Common myeloid progenitor, CD34-positive (primary cell): Measurements from ENCODE around the gene SMIM5.
A peak's percentile ranks its signal among the peaks of the same experiment; 100 is the strongest.

Experiments used
- CTCF ChIA-PET: fragments of 350-600 bp; sonication (Branson Sonifier 250); formaldehyde crosslinking; loops from one replicate; lab custom pipeline; 2021; ENCODE audit warnings: antibody characterized with exemption; lab: Charles Lee
- POLR2A ChIA-PET: fragments of 350-600 bp; sonication (Branson Sonifier 250); formaldehyde crosslinking; loops from one replicate; lab custom pipeline; 2021; ENCODE audit warnings: antibody characterized with exemption; lab: Charles Lee
- DNase-seq, 3 donors: peaks; one replicate each; pipeline versions ENCODE4 v3.0.0 to v3.0.0-alpha.2; 2013
- H3K27ac ChIP-seq, 2 experiments: 1 replicate in 1 of 2; 2 replicates in 1 of 2; pipeline ENCODE4 v1.7.0; 2013; ENCODE audit warnings: inconsistent platforms in 2 of 2, low read length in 2 of 2, mild to moderate bottlenecking in 2 of 2, low read depth in 1 of 2, moderate library complexity in 1 of 2; ENCODE audit not compliant: severe bottlenecking in 2 of 2, insufficient read depth in 1 of 2, poor library complexity in 1 of 2
- H3K27me3 ChIP-seq, 5 experiments: replicated peaks in 2 of 5; 1 replicate in 3 of 5; 2 replicates in 2 of 5; pipeline versions ENCODE4 v1.6.1 to v1.7.0; 2013; ENCODE audit warnings: low read length in 4 of 5, mild to moderate bottlenecking in 2 of 5, moderate library complexity in 2 of 5, inconsistent platforms in 1 of 5; ENCODE audit not compliant: insufficient read depth in 5 of 5, control insufficient read depth in 4 of 5
- H3K36me3 ChIP-seq, 4 experiments: 1 replicate in 2 of 4; 2 replicates in 2 of 4; pipeline versions ENCODE4 v1.6.1 to v1.7.0; 2013; ENCODE audit warnings: low read length in 3 of 4, control low read depth in 1 of 4, mild to moderate bottlenecking in 1 of 4; ENCODE audit not compliant: control insufficient read depth in 4 of 4, insufficient read depth in 4 of 4
- H3K4me1 ChIP-seq, 4 experiments: 1 replicate in 3 of 4; 2 replicates in 1 of 4; pipeline versions ENCODE4 v1.6.1 to v1.7.1; 2013; ENCODE audit warnings: low read length in 3 of 4, mild to moderate bottlenecking in 3 of 4, control low read depth in 1 of 4, inconsistent platforms in 1 of 4, moderate library complexity in 1 of 4; ENCODE audit not compliant: control insufficient read depth in 4 of 4, insufficient read depth in 4 of 4; ENCODE audit errors: control extremely low read depth in 1 of 4
- H3K4me3 ChIP-seq, 7 experiments: 1 replicate in 4 of 7; 2 replicates in 3 of 7; pipeline versions ENCODE4 v1.5.1 to v1.7.0; 2013; ENCODE audit warnings: mild to moderate bottlenecking in 7 of 7, low read length in 6 of 7, moderate library complexity in 6 of 7, inconsistent platforms in 2 of 7, low read depth in 2 of 7, control low read depth in 1 of 7; ENCODE audit not compliant: insufficient read depth in 4 of 7, control insufficient read depth in 1 of 7; ENCODE audit errors: extremely low read depth in 1 of 7
- H3K9me3 ChIP-seq, 5 experiments: 1 replicate in 4 of 5; 2 replicates in 1 of 5; pipeline versions ENCODE4 v1.6.1 to v1.7.1; 2013; ENCODE audit warnings: low read length in 4 of 5, mild to moderate bottlenecking in 2 of 5, inconsistent platforms in 1 of 5, low read depth in 1 of 5, moderate library complexity in 1 of 5; ENCODE audit not compliant: control insufficient read depth in 4 of 5, insufficient read depth in 2 of 5; ENCODE audit errors: control extremely low read depth in 1 of 5
- WGBS: methylation state at CpG from one replicate; pipeline ENCODE4 v1.1.5; 2013; ENCODE audit not compliant: insufficient coverage; 5-methylcytosine and 5-hydroxymethylcytosine counted together

SMIM5 gene

DNA sequence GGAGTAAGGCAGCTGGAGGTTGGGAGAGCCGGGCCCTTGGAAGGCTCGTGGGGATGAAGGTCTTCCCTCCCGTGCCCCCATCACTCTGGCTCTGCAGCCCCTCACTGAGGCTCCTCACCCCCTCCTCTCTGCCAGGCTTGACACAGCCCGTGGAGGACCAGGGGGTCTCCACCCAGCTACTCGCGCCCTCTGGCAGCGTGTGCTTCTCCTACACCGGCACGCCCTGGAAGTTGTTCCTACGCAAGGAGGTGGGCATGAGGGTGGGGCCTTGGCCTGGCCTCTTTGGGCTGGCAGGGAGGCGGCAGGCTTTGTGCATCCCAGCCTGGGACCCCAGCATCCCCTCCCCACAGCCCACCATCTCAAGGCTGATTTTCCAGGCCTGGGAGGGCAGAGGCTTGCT is 15.6 kb upstream of the SMIM5 start:
- no peak overlapping the region for H3K27ac ChIP-seq
- CTCF ChIA-PET: interaction anchor here (0.8 to 2.8 kb wide), 4 partner anchors 16 to 136 kb away, joined by 3 to 19 read pairs (median 4); partner anchors contain the start of genes ITGB4 and SMIM5
- no peak for DNase-seq
- no peaks in the 10 kb centered on the region for H3K4me1 ChIP-seq
- POLR2A ChIA-PET: interaction anchor here (0.6 kb wide), 1 partner anchor 66 kb away, joined by 4 read pairs; no protein-coding TSS in a partner anchor
- 100% methylated on average over 3 of the region's 11 CpGs for WGBS
- no peak overlapping the region for H3K4me3 ChIP-seq
- no peaks in the 10 kb centered on the region for H3K9me3 ChIP-seq
- H3K27me3 ChIP-seq: no peaks in the 10 kb centered on the region
- H3K36me3 ChIP-seq: peaks cover 4 to 98% (median 75%) of the 10 kb centered on the region in 4 experiments

DNA sequence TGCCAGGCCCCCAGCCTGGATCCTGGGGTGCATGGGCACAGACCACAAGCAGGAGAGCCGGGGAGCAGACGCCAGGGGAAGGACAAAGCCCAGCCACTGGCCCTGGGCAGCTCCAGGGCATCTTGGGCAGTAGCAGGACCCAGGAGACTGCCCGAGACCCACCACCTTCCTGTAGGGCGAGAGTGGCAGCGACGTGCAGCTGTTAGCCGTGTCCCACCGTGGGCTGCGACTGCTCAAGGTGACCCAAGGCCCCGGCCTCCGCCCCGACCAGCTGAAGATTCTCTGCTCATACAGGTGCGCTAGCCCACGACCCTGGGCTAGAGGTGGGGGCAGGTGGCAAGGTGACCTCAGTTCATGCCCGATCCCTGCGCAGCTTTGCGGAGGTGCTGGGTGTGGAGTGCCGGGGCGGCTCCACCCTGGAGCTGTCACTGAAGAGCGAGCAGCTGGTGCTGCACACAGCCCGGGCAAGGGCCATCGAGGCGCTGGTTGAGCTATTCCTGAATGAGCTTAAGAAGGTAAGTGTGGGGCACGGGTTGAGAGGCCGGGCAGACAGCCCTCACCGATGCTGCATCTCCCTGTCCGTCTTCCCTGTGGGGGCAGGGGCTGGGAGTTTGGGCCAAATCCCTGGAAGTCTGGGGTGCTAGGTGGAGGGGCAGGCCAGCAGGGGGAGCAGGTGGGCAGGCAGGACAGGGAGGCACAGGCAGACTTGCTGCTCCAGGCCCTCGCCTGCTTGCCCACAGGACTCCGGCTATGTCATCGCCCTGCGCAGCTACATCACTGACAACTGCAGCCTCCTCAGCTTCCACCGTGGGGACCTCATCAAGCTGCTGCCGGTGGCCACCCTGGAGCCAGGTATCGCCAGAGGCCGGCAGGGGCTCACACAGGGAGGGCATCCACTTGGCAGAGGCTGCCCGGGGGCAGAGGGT is 13.5 kb upstream of the SMIM5 start:
- no peaks in the 10 kb centered on the region for H3K9me3 ChIP-seq
- H3K27me3 ChIP-seq: no peaks in the 10 kb centered on the region
- H3K27ac ChIP-seq: no peak overlapping the region
- WGBS: 96% methylated on average over 33 of the region's 36 CpGs
- H3K4me3 ChIP-seq: no peak overlapping the region
- H3K36me3 ChIP-seq: peaks cover 6 to 96% (median 69%) of the 10 kb centered on the region in 4 experiments
- no peaks in the 10 kb centered on the region for H3K4me1 ChIP-seq
- POLR2A ChIA-PET: no interaction called here
- CTCF ChIA-PET: interaction anchor here (0.9 to 29.3 kb wide), 11 partner anchors 8 to 134 kb away, joined by 3 to 834 read pairs (median 4); partner anchors contain the start of gene SMIM5
- DNase-seq: peak in 2 of 3 donors; percentile 35 to 44

- Histone ChIP-seq H3K36me3 (peaks cover 4 to 96% (median 65%) of the 10 kb centered on the region in 4 experiments), H3K9me3 (no peaks in the 10 kb centered on the region), H3K4me3 (no peak overlapping the region), H3K4me1 (peaks cover 0 to 2% (median 0%) of the 10 kb centered on the region in 4 experiments), H3K27ac (no peak overlapping the region), H3K27me3 (no peaks in the 10 kb centered on the region)
- POLR2A ChIA-PET: no interaction called here
- no peak for DNase-seq
- WGBS: 100% methylated on average over 2 of the region's 4 CpGs
- CTCF ChIA-PET: interaction anchor here (1.0 to 29.3 kb wide), 8 partner anchors 10 to 126 kb away, joined by 3 to 834 read pairs (median 4); partner anchors contain the start of gene SMIM5
These were observed 11.7 kb upstream of the SMIM5 start for GRCh38 chr17:75621489-75621888.

DNA sequence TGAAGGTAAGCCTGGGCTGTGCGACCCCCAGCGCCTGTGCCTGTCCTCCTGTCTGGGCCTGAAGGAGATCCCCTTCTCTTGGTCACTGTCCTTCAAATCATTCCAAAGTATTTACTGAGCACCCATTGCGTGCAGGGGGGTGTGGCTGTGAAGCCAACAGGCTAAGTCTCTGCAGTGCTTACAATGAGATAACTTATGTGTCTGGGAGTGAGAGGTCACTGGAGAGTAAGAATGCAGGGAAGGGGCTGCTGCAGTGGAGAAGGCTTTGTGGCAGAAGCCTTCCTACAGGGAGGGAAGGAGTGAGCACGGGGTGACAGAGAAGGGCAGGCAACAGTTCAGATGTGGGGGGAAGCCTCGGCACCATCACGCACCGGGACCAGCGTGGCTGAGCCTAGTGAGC is 11.2 kb upstream of the SMIM5 start:
- CTCF ChIA-PET: interaction anchor here (1.0 to 29.3 kb wide), 6 partner anchors 9 to 125 kb away, joined by 3 to 834 read pairs (median 4); partner anchors contain the start of gene SMIM5
- H3K4me3 ChIP-seq: no peak overlapping the region
- no peak overlapping the region for H3K27ac ChIP-seq
- peaks cover 0 to 2% (median 0%) of the 10 kb centered on the region in 4 experiments for H3K4me1 ChIP-seq
- H3K9me3 ChIP-seq: no peaks in the 10 kb centered on the region
- H3K27me3 ChIP-seq: no peaks in the 10 kb centered on the region
- POLR2A ChIA-PET: no interaction called here
- H3K36me3 ChIP-seq: peaks cover 6 to 96% (median 64%) of the 10 kb centered on the region in 4 experiments
- WGBS: 99% methylated on average over 7 of the region's 8 CpGs
- DNase-seq: no peak

GRCh38 chr17:75622771-75623273 is 10.4 kb upstream of the SMIM5 start:
- DNase-seq: no peak
- H3K27me3 ChIP-seq: no peaks in the 10 kb centered on the region
- POLR2A ChIA-PET: no interaction called here
- peaks cover 0 to 2% (median 0%) of the 10 kb centered on the region in 4 experiments for H3K4me1 ChIP-seq
- H3K36me3 ChIP-seq: peaks cover 6 to 94% (median 62%) of the 10 kb centered on the region in 4 experiments
- CTCF ChIA-PET: interaction anchor here (0.9 to 29.3 kb wide), 7 partner anchors 10 to 200 kb away, joined by 3 to 834 read pairs (median 26); partner anchors contain the start of gene SMIM5
- no peak overlapping the region for H3K27ac ChIP-seq
- no peaks in the 10 kb centered on the region for H3K9me3 ChIP-seq
- H3K4me3 ChIP-seq: no peak overlapping the region
- 97% methylated on average over 14 of the region's 15 CpGs for WGBS

- CTCF ChIA-PET: interaction anchor here (0.9 to 29.3 kb wide), 7 partner anchors 10 to 200 kb away, joined by 3 to 834 read pairs (median 26); partner anchors contain the start of gene SMIM5
- Histone ChIP-seq H3K27ac (no peak overlapping the region), H3K4me3 (no peak overlapping the region), H3K4me1 (peaks cover 0 to 2% (median 0%) of the 10 kb centered on the region in 4 experiments), H3K36me3 (peaks cover 6 to 94% (median 60%) of the 10 kb centered on the region in 4 experiments), H3K27me3 (no peaks in the 10 kb centered on the region), H3K9me3 (no peaks in the 10 kb centered on the region)
- DNase-seq: no peak
- 96% methylated on average over 7 of the region's 9 CpGs for WGBS
- POLR2A ChIA-PET: no interaction called here
These were observed 9.8 kb upstream of the SMIM5 start for GRCh38 chr17:75623386-75623785.
